GM23338 (cell line): ENCODE results near the gene PDSS1. TPM values are rescaled to one million over a fixed set of nuclear protein-coding genes. Genes with fewer than 3 reads are reported as not detected.
"Not testable (repeated sequence)": the region's sequence is repeated elsewhere in the genome, so short reads cannot be mapped to it uniquely, and the experiment has no call there.

ENCODE experiments used
- ATAC-seq: fragments of 200-7000 bp; cut with Tn5 transposase; 3 replicates; pipeline ENCODE4 v1.9.1; 2020
- DNase-seq: peaks from one replicate; pipeline ENCODE4 v3.0.0-alpha.2; 2015; ENCODE audit warnings: low spot score
- H2AFZ ChIP-seq: fragments of 200-600 bp; sonication (generic); 2 replicates; pipeline ENCODE4 v1.8.0; 2016; ENCODE audit warnings: antibody characterized with exemption, mild to moderate bottlenecking, moderate library complexity
- H3F3A ChIP-seq: fragments of 200-600 bp; sonication (generic); replicated peaks from 2 replicates; pipeline ENCODE4 v1.8.0; 2017; ENCODE audit warnings: antibody characterized with exemption, mixed run types, low read depth
- H3K27ac ChIP-seq: fragments of 200-600 bp; sonication (generic); 2 replicates; pipeline ENCODE4 v1.6.1; 2016; ENCODE audit warnings: low read depth
- H3K27me3 ChIP-seq: fragments of 200-600 bp; sonication (generic); 2 replicates; pipeline ENCODE4 v1.8.0; 2016; ENCODE audit warnings: mild to moderate bottlenecking, mixed run types, moderate library complexity; ENCODE audit not compliant: insufficient read depth
- H3K36me3 ChIP-seq: fragments of 200-600 bp; sonication (generic); 2 replicates; pipeline ENCODE4 v1.8.0; 2016; ENCODE audit warnings: mild to moderate bottlenecking; ENCODE audit not compliant: insufficient read depth
- H3K4me1 ChIP-seq: fragments of 200-600 bp; sonication (generic); 2 replicates; pipeline ENCODE4 v1.8.0; 2016; ENCODE audit warnings: mild to moderate bottlenecking, moderate library complexity; ENCODE audit not compliant: insufficient read depth
- H3K4me2 ChIP-seq: fragments of 200-600 bp; sonication (generic); 2 replicates; pipeline ENCODE4 v1.7.1; 2017; ENCODE audit warnings: mixed run types
- H3K4me3 ChIP-seq: fragments of 200-600 bp; sonication (generic); 2 replicates; pipeline ENCODE4 v1.6.1; 2016; ENCODE audit warnings: mixed run types
- H3K79me2 ChIP-seq: fragments of 200-600 bp; sonication (generic); replicated peaks from 2 replicates; pipeline ENCODE4 v1.8.0; 2017; ENCODE audit warnings: mild to moderate bottlenecking; ENCODE audit not compliant: insufficient read depth
- H3K9me2 ChIP-seq: fragments of 200-600 bp; sonication (generic); 2 replicates; pipeline ENCODE4 v1.8.0; 2017; ENCODE audit not compliant: insufficient read depth
- H4K20me1 ChIP-seq: fragments of 200-600 bp; sonication (generic); replicated peaks from 2 replicates; pipeline ENCODE4 v1.8.0; 2017; ENCODE audit warnings: mild to moderate bottlenecking; ENCODE audit not compliant: insufficient read depth
- H3K27ac Mint-ChIP-seq: 2 replicates; pipeline ENCODE4 v1.8.0; 2020; ENCODE audit warnings: inconsistent platforms, mild to moderate bottlenecking, moderate library complexity, mixed read lengths
- H3K27me3 Mint-ChIP-seq: 3 replicates; pipeline ENCODE4 v1.8.0; 2022; ENCODE audit warnings: low read depth, mild to moderate bottlenecking, moderate library complexity, mixed read lengths, inconsistent platforms; ENCODE audit not compliant: insufficient read depth, poor library complexity
- H3K36me3 Mint-ChIP-seq: 3 replicates; pipeline ENCODE4 v1.8.0; 2021; ENCODE audit warnings: low read depth, mild to moderate bottlenecking, inconsistent platforms, moderate library complexity, mixed read lengths
- H3K4me1 Mint-ChIP-seq: 3 replicates; pipeline ENCODE4 v1.8.0; 2020; ENCODE audit warnings: mild to moderate bottlenecking, inconsistent platforms, mixed read lengths
- H3K4me3 Mint-ChIP-seq: 3 replicates; pipeline ENCODE4 v1.8.0; 2021; ENCODE audit warnings: moderate library complexity, mild to moderate bottlenecking, inconsistent platforms, mixed read lengths
- H3K9me3 Mint-ChIP-seq: 3 replicates; pipeline ENCODE4 v1.8.0; 2020; ENCODE audit warnings: moderate library complexity, mild to moderate bottlenecking, inconsistent platforms, mixed read lengths
- CREB1 ChIP-seq: fragments of 250-450 bp; sonication (Bioruptor Pico); IDR thresholded peaks from 2 replicates; pipeline ENCODE4 v1.5.0; 2020; ENCODE audit warnings: low read depth, mild to moderate bottlenecking, moderate library complexity
- CTCF ChIP-seq, 2 experiments: fragments of 200-600 bp in 1 of 2; sonication (generic) in 1 of 2; conservative IDR thresholded peaks; 2 replicates each; pipeline versions ENCODE4 v1.5.1 to v1.6.1; 2016 to 2017; ENCODE audit warnings: antibody characterized with exemption in 2 of 2, low read depth in 2 of 2, mild to moderate bottlenecking in 2 of 2, moderate library complexity in 1 of 2
- ETS1 ChIP-seq: IDR thresholded peaks from 2 replicates; pipeline ENCODE4 v1.6.1; 2016; ENCODE audit warnings: antibody characterized with exemption
- EZH2 ChIP-seq: fragments of 200-600 bp; sonication (generic); IDR thresholded peaks from one replicate; pipeline ENCODE4 v1.8.0; 2017; ENCODE audit warnings: antibody characterized with exemption, mild to moderate bottlenecking, low read depth; ENCODE audit not compliant: unreplicated experiment
- EZH2phosphoT487 ChIP-seq: fragments of 200-600 bp; sonication (generic); IDR thresholded peaks from one replicate; pipeline ENCODE4 v1.8.1; 2018; ENCODE audit warnings: antibody characterized with exemption; ENCODE audit not compliant: unreplicated experiment
- JUNB ChIP-seq: IDR thresholded peaks from one replicate; pipeline ENCODE4 v1.6.1; 2016; ENCODE audit warnings: antibody characterized with exemption; ENCODE audit not compliant: unreplicated experiment
- NANOG ChIP-seq: IDR thresholded peaks from 2 replicates; pipeline ENCODE4 v1.6.1; 2016; ENCODE audit warnings: antibody characterized with exemption, borderline replicate concordance
- POLR2AphosphoS5 ChIP-seq: IDR thresholded peaks from 2 replicates; pipeline ENCODE4 v1.6.1; 2016; ENCODE audit warnings: antibody characterized with exemption, low read depth
- STAT1 ChIP-seq: IDR thresholded peaks from one replicate; pipeline ENCODE4 v1.6.1; 2016; ENCODE audit warnings: antibody characterized with exemption; ENCODE audit not compliant: unreplicated experiment
- ZNF114 ChIP-seq: fragments of 250-450 bp; sonication (Bioruptor Pico); IDR thresholded peaks from 2 replicates; pipeline ENCODE4 v1.5.0; 2020; ENCODE audit warnings: mild to moderate bottlenecking, moderate library complexity
- ZNF462 ChIP-seq: fragments of 250-450 bp; sonication (Bioruptor Pico); IDR thresholded peaks from 2 replicates; pipeline ENCODE4 v1.5.0; 2020; ENCODE audit warnings: mild to moderate bottlenecking, moderate library complexity
- polyA plus RNA-seq: library from polyadenylated mRNA; unstranded; fragments of >200 nt; fragmentation: Nextera tagmentation; extraction: Ambion mirVana; gene quantifications from 2 replicates; pipeline ENCODE4 v1.2.1, GENCODE V29; 2016
- total RNA-seq: library from RNA; depleted of rRNA; stranded (reverse); fragments of >200 nt; shearing (Covaris generic); gene quantifications from 2 replicates; pipeline ENCODE4 v1.2.3, GENCODE V29; 2014

PDSS1 gene
- total and polyA plus RNA-seq, 2 experiments from 2014 or later: 21.5 to 26.2 TPM

- H3K79me2 ChIP-seq, H3K4me3 ChIP-seq, H3K27ac ChIP-seq, H3K4me3 Mint-ChIP-seq, H3F3A ChIP-seq, H3K27ac Mint-ChIP-seq, H4K20me1 ChIP-seq, H3K27me3 Mint-ChIP-seq, H3K4me2 ChIP-seq, H3K36me3 Mint-ChIP-seq, H3K9me3 Mint-ChIP-seq, H3K9me2 ChIP-seq, H3K4me1 ChIP-seq, H3K27me3 ChIP-seq, H3K4me1 Mint-ChIP-seq, H3K36me3 ChIP-seq, H2AFZ ChIP-seq: not testable (repeated sequence)
- DNase-seq (peak; percentile 58), ATAC-seq (peak; percentile 91)
- TF ChIP-seq CTCF (conservative IDR thresholded peaks at IDR 0.05; ENCODE audit: low read depth in 2 of 2): peak; percentile 35 to 63
Observed at GRCh38 chr10:26684667-26685264, 12.7 kb upstream of the PDSS1 start.

GRCh38 chr10:26685441-26685840, 12.1 kb upstream of the PDSS1 start:
- Mint-ChIP-seq H3K36me3 (no peaks in the 10 kb centered on the region), H3K4me1 (no peaks in the 10 kb centered on the region)
- H2AFZ ChIP-seq: no peak overlapping the region
- TF ChIP-seq ETS1 (no peak), EZH2phosphoT487 (no peak), EZH2 (no peak), JUNB (no peak), POLR2AphosphoS5 (no peak), NANOG (no peak), CTCF (conservative IDR thresholded peaks at IDR 0.05; ENCODE audit: low read depth in 2 of 2) (no peak), CREB1 (CRISPR knock-in tag) (no peak), ZNF114 (CRISPR knock-in tag) (no peak), ZNF462 (CRISPR knock-in tag) (no peak), STAT1 (no peak)

More at GRCh38 chr10:26685441-26685840, 12.1 kb upstream of the PDSS1 start:
- H3K27ac ChIP-seq: no peak overlapping the region
- H3K27me3 ChIP-seq: no peaks in the 10 kb centered on the region
- no peak overlapping the region for H3K4me3 ChIP-seq
- no peak for DNase-seq
- Mint-ChIP-seq H3K9me3 (no peaks in the 10 kb centered on the region), H3K27me3 (no peaks in the 10 kb centered on the region), H3K27ac (no peak overlapping the region), H3K4me3 (no peak overlapping the region)
- ATAC-seq: no peak
- no peaks in the 10 kb centered on the region for H3K9me2 ChIP-seq
- H4K20me1 ChIP-seq: no peaks in the 10 kb centered on the region
- H3K79me2 ChIP-seq: no peaks in the 10 kb centered on the region
- H3K36me3 ChIP-seq: no peaks in the 10 kb centered on the region
- H3F3A ChIP-seq: no peaks in the 10 kb centered on the region
- H3K4me2 ChIP-seq: no peak overlapping the region
- no peaks in the 10 kb centered on the region for H3K4me1 ChIP-seq
